GM18868 (cell line): ENCODE results near the gene ANKHD1.
A peak's percentile ranks its signal among the peaks of the same experiment; 100 is the strongest.

Experiments
- ATAC-seq: cut with Tn5 transposase; IDR thresholded peaks from one replicate; pipeline ENCODE4 v1.9.1; 2021; ENCODE audit warnings: mild to moderate bottlenecking, moderate library complexity; ENCODE audit not compliant: unreplicated experiment

The ANKHD1 gene

DNA sequence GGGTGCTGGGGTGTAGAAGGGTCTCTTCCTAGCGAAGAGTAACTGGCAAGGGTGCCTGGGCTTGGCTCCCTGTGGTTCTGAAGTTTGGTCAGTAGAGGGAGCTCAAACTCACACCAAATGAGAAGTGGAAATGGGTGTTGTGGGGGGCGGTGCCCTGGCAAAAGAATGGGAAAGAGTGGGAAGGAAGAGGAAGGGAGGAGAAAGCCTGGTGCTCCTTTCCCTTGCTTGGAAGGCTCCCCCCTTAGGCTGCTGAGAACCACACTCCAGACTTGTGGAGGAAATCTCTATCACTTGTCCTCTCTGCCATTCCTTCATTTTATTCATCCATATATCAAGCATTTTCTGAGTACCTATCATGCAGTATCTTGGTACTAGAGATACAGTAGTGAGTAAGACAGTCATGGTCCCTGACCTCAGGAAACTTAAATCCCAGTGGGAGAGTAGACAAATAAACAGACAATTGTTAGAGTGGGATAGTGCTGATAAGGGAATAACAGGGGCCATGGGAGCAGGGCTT, 28.6 kb upstream of the ANKHD1 start:
- peak; percentile 61 for ATAC-seq

DNA sequence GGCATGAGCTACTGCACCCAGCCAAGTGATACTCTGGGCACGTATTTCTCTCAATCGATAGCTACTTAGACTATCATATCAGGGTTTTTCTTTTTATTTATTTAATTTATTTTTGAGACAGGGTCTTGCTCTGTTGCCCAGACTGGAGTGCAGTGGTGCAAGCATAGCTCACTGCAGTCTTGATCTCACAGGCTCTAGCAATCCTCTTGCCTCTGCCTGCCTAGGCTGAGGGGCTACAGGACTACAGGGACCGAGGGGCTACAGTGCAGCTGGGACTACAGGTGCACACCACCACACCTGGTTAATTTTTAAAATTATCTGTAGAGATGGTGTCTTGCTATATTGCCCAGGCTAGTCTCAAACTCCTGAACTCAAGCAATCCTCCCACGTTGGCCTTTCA, 20.3 kb upstream of the ANKHD1 start:
- no peak for ATAC-seq

DNA sequence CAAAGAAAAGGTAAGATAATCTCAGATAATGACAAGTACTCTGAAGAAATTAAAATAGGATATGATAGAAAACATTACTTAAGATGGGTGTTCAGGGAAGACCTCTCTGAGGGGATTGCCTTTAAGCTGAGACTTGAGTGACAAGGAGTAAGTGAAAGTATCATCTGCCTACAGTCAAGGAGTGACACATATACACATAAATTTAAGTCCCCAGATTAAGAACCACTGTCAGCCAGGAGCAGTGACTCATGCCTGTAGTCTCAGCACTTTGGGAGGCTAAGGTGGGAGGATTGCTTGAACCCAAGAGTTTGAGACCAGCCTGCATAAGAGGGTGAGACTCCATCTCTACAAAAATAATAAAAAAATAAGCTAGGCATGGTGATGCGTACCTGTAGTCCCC, 19.7 kb upstream of the ANKHD1 start:
- ATAC-seq: no peak

GRCh38 chr5:140382866-140383265, 18.8 kb upstream of the ANKHD1 start:
- no peak for ATAC-seq

- ATAC-seq: no peak
These were observed 18.3 kb upstream of the ANKHD1 start for GRCh38 chr5:140383300-140383699.

DNA sequence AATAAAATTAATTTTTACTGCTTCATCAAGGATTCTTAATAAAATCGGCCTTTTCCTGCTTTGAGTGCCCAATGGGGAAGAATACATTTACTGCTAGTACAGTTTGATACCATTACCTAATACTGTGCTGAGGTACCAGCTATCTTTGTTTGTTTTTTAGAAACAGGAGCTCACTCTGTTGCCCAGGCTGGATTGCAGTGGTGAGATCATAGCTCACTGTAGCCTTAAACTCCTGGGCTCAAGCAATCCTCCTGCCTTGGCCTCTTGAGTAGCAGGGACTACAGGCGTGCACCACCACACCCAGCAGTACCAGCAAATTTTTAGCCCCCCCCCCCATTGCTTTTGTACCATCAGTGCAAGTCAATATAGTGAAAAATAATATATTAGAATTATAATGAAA, 13.6 kb upstream of the ANKHD1 start:
- ATAC-seq: no peak

GRCh38 chr5:140391312-140391711, 10.3 kb upstream of the ANKHD1 start:
- ATAC-seq: no peak

DNA sequence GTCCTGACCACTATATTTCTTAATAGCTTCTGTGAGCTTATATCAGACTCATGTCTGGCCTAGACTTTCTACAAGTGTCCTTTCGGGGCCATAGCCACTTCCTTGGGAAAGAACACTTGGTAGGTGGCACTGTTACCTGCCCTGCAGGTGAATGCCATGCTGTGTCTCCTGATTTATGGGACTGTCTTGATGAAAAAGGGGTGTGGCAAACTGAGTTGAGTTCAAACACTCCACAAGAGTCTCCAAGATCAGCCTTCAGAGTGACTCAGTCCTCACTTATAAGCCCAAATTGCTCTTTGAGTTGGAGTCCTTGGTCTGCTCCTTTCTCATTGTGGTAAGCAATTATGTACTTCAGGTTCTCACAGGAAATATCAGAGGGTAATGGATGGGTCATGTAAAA, 9.9 kb upstream of the ANKHD1 start:
- ATAC-seq: no peak

DNA sequence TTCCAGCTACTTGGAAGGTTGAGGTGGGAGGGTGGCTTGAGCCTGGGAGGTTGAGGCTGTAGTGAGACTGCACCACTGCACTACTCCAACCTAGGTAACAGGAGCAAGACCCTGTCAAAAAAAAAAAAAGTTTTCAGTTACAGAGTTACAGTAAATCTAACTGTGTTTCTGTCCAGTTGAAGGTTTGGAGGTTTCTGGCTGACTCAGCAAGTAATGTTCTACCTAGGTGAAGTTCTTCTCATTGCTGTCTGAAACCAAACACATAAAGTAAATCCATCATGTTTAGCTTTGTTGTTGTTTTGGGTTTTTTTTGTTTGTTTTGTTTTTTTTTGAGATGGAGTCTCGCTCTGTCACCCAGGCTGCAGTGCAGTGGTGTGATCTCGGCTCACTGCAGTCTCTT, 7.9 kb upstream of the ANKHD1 start:
- ATAC-seq: no peak

- no peak for ATAC-seq
These were observed 3.2 kb upstream of the ANKHD1 start for GRCh38 chr5:140398379-140398811.

GRCh38 chr5:140399979-140400729, 1.5 kb upstream of the ANKHD1 start:
- peak; percentile 0 for ATAC-seq

DNA sequence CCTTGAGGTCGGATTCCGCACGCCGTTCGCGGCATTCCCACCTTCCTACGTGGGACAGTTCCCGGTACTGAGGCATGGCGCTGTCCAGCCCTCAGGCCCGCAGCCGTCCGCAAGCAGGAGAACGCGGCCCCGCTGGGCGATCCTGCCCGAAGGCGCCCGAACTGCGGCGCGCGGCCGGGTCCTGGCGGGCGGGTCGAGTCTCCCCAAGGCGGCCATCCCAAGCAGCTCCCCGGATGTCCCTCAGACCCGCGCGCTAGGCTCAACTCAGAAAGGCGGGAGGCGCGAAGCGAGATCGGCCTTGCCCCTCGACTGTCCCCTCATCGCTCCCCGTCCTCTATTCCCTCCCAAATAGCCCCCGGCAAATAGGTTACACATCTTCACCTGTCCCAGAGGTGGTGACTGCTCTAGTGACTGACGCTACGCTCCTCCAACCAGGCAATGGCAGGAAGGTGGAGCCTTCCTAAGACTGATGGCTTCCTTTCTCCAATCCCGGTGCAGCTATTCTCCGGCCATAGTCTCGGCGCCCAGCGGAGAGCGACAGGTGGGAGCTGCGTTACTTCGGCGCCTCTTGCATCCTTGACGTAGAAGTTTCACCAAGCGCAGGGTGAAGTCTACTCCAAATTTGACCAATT, 787 bp upstream of the ANKHD1 start:
- ATAC-seq: peak; percentile 65

DNA sequence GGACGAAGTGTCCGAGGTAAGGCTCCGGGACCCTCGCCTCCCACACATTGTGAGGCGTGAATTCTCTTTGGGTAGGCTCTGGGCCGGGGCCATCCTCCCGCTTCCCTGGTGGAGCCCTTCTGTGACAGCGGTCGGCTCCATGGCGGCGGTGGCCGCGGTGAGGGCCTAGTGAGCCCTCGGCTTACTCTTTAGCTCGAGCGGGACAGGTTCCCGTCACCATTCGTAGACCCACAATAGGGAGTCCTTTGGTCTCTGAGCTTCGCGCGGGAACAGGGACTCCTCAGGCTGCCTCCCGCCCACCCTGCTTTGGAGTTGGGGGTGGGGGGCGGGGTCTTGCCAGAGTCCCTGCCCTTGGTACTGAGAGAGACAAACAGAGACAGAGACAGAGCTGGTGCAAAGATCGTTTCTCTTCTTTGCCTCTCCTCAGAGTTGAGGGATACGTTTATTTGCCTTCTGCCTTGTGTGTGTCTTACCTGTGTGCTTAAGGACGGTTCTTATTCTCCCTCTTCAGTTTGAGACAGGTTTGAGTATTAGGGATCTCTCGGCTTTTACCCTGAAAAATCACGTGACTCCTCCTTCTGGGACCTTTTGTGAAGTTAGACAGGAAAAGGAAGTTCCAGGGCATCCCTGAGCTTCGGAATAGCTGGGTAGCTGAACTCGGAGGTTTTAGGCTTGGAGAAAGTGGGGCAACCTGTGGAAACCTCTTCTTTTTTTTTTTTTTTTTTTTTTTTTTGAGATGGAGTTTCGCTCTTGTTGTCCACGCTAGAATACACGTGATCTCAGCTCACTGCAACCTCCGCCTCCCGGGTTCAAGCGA, 833 bp downstream of the ANKHD1 start:
- no peak for ATAC-seq

- ATAC-seq: no peak
These were observed 2.0 kb downstream of the ANKHD1 start for GRCh38 chr5:140403613-140404012.

DNA sequence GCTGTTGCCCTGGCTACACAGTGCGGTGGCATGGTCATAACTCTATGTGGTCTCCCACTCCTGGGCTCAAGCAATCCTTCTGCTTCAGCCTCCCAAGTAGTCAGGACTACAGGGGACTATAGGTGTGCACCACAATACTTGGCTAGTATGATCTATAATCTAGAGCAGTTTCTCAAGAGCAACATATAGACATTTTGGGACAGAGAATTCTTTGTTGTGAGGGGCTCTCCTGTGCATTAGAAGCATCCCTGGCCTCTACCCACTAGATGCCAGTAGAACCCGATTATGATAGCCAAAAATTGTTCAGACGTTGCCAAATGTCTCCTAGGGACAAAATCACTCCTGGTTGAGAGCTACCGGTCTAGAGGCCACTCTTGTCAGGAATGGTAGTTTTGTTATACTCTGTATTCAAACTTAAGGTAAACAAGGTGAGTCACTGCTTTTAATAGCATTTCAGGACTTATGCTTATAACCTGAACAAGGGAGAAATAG, 7.2 kb downstream of the ANKHD1 start:
- ATAC-seq: no peak

DNA sequence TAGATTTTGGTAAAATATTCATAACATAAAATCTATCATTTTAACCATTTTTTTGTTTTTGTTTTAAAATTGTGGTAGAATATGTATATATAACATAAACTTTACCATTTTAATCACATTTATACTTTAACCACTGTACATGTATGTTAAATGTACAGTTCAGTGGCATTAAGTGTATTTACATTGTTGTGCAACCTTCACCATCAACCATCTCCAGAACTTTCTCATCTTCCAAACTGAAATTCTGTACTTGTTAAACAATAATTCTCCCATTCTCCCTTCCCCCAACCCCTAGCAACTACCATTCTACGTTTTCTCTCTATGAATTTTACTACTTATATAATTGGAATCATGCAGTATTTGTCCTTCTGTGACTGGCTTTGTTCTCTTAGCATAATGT, 11.6 kb downstream of the ANKHD1 start:
- ATAC-seq: no peak

- ATAC-seq: no peak
These were observed 15.6 kb downstream of the ANKHD1 start for GRCh38 chr5:140417235-140417634.

- no peak for ATAC-seq
These were observed 17.4 kb downstream of the ANKHD1 start for GRCh38 chr5:140418862-140419520.

DNA sequence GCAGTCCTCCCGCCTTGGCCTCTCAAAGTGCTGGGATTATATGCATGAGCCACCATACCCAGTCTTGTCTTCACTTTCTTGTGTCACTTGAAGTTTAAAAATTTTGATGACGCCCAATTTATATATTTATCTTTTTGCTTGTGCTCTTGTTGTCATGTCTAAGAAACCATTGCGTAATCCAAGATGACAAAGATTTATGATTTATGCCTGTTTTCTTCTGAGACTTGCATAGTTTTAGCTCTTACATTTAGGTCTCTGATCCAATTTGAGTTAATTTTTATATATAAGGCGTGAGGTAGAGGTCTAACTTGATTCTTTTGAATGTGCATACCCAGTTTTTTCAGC, 18.6 kb downstream of the ANKHD1 start:
- no peak for ATAC-seq

DNA sequence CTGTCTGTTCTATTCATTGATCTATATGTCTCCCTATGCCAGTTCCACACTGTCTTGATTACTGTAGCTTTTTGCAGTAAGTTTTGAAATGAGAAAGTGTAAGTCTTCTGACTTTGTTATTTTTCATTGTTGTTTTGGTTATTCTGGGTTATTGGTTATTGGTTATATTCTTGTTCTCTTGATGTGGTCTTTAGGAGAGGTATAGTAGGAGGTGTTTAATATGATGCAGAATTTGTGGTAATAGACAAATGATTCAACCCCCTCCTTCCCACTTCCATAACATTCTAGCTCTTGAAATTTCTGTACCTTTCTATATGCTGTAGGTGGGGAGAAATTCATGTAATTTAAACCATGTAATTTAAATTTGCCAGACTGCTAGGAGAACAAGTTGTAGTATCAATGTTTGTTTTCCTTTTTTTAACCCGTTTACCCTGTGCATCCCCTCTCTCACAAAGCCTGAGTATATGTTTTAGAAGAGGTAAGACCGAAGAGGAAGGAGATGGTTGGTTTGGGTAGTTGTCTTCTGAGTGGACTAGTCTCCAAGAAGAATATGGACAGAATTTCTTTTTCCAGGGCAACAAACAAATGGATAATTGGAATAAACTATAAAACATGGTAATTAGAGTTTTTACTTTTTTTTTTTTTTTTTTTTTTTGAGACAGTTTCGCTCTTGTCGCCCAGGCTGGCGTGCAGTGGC, 19.2 kb downstream of the ANKHD1 start:
- ATAC-seq: no peak
